Cerebellar nuclear complex (tissue), 1 donor: ENCODE results near the gene ZNF540.
"Not testable (repeated sequence)": the region's sequence is repeated elsewhere in the genome, so short reads cannot be mapped to it uniquely, and the experiment has no call there.

Experiments used
- DNase-seq, 2 experiments: peaks; one replicate each; lab custom pipeline; 2025; lab: John Stamatoyannopoulos, UW

Gene ZNF540

DNA sequence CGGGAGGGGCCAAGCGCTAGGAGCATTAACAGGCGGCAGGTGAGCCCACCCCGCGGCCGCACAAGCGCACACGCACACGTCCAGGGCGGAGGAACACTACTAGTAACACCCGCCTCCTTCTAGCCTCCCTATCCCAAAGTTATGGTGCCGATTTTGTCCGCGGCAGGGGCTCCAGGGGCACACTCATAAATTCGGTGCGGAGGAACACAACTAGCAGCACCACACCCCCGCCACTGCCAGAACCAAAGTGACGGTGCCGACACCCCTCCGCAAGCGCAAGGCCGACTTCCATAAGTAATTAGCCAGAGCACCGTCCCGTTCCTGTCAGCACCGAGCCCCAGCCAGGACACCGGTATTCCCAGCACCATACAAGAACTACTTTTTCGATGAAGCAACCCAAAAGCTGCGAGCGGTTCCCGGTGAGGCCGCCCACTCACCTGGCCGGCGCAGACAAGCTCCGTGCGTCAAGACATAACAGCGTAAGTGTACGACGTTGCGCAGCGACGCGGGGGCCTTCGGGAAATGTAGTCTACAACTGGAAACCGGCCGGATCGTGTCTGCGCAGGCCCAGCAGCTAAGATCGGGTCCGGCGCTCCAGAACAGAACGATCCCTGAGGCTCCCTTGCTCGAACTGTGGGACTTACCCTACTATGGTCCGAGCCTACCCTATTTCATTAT lies at the start of gene ZNF540, which contains the start of gene ZNF571:
TSS of gene ZNF540 (plus strand) at position 573 of the 678 bp plus-strand sequence. CDS start 3,572 bp downstream, outside the sequence.
TSS of gene ZNF571 (minus strand) at position 489 of the 678 bp plus-strand sequence. CDS start 8,116 bp downstream, outside the sequence.
- DNase-seq = peak; percentile 39 to 69

DNA sequence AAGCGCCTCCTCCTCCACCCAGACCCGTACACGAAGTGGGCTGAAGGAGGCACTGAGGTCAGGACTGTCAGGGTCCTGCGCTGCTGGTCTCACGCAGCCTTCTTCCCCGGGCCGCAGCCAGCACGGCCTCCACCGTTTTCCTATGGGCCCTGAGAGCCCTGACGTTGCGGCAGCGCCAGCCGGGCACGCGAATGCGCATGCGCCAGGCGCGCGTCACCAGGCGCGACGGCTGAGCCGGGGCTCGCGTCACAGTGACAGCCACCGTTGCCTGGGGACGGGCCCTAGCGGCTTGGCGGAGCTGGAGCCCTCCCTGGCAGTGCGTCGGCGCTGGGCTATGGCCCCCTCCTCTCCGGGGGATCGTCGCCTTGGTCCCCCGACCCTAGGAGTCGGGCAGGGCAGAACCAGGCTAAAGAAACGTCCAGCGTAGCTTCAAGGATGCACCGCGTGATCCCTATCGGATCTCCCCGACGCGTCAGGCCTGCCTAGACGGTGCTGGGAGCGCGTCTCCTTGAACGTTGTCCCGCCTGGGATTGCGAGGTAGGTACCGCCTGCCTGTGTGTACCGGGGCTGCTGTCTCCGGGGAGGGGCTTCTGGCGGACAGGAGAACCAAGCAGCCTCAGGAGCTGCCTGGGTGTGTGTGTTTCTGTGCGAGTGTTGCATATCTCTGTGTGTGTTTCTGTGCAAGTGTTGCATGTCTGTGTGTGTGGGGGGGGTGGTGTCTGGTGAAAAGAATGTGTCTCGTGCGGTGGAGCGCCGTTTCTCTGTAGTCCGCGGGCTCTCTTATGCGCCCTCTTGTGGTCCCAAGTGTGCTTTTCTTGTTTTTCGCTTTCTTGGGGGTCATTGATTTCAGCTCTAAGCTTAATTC lies 43.3 kb upstream of the ZNF540 start:
- DNase-seq = no peak

DNA sequence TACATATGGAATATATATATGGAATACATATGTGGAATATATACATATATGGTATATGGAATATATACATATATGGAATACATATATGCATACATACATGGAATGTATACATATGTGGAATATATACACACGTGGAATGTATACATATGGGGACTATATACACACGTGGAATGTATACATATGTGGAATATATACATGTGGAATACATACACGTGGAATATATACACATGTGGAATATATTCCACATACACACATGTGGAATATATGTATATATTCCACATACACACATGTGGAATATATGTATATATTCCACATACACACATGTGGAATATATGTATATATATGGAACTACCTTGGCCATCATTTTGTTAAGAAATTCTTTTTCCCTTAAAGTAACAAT lies 31.2 kb upstream of the ZNF540 start:
- DNase-seq = no peak

DNA sequence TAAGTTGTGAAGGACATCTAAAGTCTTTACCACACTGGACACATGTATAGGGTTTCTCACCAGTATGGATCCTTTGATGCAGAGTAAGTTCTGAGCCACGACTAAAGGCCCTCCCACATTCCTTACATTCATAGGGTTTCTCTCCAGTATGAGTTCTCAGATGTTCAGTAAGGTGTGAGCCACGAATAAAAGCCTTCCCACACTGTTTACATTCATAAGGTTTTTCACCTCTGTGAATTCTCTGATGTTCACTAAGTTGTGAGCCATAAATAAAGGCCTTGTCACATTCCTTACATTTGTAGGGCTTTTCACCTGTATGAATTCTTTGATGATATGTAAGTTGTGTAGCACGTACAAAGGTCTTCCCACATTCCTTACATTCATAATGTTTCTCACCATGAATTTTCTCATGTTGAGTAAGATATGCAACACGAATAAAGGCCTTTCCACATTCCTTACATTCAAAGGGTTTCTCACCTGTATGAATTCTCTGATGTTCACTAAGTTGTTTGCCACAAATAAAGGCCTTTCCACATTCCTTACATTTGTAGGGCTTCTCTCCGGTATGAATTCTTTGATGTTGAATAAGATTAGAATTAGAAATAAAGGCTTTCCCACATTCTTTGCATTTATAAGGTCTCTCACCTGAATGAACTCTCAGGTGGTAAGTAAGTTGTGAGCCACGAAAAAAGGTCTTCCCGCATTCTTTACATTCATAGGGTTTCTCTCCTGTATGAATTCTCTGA lies 29.9 kb upstream of the ZNF540 start:
- no peak for DNase-seq

DNA sequence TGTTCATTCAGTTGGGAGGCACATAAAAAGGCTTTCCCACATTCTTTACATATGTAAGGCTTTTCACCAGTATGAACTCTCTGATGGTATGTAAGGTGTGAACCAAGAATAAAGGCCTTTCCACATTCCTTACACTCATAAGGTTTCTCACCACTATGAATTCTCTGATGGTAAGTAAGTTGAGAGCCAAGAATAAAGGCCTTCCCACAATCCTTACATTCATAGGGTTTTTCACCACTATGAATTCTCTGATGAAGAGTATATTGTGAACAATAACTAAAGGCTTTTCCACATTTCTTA lies 29.4 kb upstream of the ZNF540 start:
- DNase-seq = no peak

DNA sequence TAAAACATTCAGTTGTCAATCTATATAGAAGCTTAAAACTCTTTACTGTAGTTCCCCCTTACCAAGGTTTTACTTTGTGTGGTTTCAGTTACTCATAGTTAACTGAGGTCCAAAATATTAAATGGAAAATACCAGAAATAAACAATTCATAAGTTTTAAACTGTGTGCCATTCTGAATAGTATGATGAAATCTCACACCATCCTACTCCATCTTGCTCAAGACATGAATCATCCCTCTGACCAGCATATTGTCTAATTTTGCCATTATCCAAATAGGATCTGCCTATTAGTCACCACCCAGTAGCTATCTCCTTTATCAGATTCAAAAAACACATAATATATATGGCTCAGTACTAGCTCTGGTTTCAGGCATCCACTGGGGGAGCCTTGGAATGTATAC lies 22.5 kb upstream of the ZNF540 start:
- no peak for DNase-seq

DNA sequence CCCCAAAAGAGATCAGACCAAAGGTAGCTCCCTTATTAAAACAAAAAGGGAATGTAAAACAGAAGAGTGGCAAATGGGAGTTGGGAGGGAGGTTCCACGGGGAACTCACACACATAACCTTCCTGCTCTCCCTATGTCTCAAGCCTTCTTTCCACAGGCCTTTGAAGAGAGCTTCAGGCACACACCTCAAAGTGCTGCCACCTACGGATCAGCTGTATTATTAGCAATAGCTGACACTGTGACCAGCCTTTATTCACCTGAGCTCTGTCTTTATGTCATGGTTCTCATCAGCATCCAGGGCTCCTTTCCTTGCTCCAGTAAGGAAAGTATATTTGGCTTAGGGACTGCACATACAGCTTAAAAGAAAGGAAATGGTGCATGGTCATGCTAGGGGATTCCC lies 11.3 kb upstream of the ZNF540 start:
- DNase-seq = no peak

DNA sequence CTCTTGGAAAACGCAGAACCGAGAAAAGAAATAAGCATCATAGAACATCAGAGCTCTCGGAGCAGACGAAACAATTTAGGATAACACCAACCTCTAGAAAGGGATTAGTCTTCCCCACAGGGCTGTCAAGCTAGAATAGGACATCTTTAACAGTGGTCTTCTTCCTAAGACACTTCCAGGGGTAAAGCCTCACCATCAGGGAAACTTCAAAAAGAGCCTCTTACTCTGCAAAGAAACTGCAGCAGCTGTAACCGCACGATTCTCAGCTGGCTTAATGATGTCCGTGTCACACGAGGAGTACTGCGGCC lies 726 bp upstream of the ZNF540 start:
- DNase-seq = no peak

DNA sequence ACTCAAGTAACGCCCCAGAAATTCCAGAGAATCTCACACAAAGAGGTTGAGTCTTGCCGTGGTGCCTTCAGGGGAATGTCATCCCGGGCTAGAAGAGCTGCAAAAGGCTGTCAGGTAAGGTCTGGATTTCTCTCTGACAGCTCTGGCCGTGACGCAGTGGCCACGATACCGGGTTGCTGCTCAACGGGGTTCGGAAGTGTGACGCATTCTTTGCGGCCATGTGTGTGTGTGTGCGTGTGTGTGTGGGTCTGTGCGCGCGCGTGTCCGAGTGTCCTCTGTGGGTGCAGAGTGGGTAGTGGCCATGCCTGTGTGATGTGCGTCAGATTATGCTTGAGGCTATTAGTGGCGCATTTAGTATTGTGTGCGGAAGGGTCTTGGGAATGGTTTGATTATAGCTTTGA lies 306 bp downstream of the ZNF540 start:
- peak; percentile 28 to 69 for DNase-seq

DNA sequence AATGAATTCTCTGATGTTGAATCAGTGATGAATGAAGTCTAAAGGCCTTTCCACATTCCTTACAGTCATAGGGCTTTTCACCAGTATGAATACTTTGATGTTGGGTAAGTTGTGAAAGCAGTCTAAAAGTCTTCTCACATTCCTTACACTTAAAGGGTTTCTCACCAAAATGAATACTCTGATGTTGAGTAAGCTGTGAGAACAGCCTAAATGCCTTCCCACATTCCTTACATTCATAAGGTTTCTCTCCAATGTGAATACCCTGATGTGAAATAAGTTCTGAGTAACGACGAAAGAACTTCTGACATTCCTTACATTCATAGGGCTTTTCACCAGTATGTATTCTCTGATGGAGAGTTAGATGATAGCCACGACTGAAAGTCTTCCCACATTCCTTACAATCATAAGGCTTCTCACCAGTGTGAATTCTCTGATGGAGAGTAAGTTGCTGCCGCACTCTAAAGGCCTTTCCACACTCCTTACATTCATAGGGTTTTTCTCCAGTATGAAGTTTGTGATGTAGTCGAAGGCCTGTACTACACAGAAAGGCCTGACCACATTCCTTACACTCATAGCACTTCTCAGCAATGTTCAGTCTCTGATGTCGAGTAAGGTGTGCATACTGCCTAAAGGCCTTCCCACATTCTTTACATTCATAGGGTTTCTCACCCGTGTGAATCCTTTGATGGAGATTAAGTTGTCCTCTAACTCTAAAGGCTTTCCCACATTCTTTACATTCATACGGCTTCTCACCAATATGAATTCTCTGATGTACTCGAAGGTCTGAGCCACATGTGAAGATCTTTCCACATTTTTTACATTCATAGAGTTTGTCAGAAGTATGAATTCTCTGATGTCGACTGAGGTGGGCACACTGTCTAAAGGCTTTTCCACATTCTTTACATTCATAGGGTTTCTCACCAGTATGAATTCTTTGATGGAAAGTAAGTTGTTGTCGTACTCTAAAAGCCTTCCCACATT lies 40.7 kb downstream of the ZNF540 start:
- no peak for DNase-seq

DNA sequence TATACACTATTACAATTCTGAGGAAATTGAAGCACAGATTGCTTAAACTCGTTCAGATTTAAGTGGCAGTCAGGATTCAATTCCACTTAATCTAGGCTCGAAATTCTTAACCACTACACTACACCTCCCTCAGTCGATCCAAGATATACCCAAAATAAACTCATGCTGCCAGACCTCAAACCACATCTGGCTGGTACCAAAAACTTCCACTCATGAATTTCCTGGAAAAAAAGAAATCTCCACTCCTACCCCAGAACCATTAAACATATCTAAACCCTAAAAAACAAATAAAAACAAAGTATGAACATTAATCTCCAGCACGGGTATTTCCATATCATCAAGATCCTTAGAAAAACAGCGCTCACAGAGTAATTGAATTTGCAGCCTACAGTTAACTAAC lies 59.4 kb downstream of the ZNF540 start:
- DNase-seq = no peak

DNA sequence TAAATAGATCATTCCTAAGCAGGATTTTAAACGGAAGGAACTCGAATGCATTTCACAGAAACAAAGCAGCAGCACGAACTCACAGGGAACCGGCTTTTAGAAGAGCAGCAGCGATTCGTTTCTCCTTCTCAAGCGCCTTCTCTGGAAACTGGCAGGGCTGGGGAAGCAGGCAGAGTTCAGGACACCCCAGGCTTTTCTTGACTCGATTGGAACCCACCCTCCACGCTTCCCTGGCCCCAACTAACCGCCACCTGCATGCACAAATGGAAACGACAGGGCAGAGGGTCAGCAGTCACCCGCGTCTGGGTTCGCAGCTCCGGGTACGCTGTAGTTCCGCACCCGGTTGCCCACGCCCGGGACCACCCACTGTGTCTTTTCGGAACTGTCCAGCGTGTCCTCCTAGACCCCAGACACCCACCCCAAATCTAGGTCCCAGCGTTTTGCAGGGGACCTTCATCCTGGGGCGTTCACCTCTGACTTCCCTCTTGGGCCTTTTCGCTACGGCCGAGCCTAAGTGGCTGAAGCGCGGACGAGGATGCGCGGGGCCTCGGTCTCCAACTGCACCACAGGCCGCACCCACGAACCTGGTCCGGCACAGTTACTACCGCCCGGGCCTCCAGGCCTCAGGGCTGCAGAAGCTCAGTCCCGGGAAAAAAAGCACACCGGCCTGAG lies 60.1 kb downstream of the ZNF540 start:
- DNase-seq = no peak

DNA sequence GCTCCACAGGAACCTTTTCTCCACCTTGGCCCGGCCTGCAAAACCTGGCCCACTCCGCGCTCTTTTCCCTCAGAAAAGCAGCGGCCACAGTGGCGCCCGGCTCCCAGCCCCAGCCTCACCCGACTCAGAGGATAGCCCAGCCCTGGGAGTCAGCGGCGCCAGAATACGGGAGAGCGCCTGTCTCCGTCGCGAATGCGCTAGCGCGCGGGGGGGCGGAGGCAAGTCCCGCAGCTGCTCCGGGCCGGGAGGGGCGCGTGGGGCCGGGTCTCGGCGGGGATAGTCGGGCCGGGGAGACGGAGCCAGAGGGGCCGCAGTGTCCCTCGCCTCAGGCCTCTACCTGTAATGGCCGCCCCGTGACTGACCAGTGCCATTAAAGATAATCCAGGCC lies 60.6 kb downstream of the ZNF540 start, which contains the start of gene ZFP30:
TSS of gene ZFP30 (minus strand) at position 165 of the 388 bp plus-strand sequence. CDS start 7,643 bp downstream, outside the sequence.
- peak in 1 of 2 experiments; percentile 52 for DNase-seq

DNA sequence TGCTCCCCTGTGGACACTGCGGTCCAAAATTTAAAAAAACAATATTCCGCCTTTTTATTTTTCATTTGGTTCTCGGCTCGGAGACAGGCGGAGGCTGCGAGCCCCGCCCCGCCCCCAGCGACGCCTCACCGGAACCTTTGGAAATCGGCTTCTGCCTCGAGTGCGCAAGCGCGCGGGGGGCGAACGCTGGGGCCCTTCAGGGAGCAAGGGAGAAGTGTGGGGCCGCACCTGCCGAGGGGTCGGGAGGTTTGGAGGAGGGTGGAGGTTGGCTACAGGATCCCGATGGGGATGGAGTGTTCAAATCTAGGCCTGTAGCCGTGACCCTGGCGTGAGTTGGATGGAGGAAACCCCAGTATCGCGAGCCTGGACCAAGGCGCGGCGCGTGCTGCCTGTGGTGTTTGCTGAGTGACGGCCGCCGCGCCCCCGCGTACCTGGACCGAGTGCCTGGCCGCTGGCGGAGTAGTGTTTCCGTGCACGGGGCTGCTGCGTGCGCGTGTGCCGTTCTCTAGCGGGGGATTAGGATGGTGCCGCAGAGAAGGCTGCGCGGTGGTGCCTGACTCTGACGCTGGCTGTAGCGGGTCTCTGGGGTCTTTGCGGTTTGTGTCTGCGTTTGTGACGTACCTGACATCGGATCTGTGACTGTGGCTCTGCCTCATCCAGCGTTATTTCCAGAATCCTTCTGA lies 61.2 kb downstream of the ZNF540 start:
- DNase-seq = peak in 1 of 2 experiments; percentile 59

DNA sequence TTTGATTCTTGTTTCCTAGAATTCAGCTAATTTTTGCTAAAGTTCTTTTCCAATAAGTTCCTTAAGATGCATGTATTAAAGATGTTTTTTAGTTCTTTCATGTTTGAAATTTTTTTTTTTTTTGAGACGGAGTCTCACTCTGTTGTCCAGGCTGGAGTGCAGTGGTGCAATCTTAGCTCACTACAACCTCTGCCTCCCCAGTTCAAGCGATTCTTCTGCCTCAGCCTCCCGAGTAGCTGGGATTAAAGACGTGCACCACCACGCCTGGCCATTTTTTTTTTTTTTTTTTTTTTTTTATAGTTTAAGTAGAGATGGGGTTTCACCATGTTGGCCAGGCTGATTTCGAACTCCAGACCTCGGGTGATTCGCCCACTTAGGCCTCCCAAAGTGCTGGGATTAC lies 62.5 kb downstream of the ZNF540 start:
- DNase-seq = not testable (repeated sequence)
